ENCODE data around the gene TMEM232. TPM values are rescaled to one million over a fixed set of nuclear protein-coding genes. Genes with fewer than 3 reads are reported as not detected.

TMEM232 gene
- total RNA-seq, 1 experiment from 2014 or later = 1.6 TPM

DNA sequence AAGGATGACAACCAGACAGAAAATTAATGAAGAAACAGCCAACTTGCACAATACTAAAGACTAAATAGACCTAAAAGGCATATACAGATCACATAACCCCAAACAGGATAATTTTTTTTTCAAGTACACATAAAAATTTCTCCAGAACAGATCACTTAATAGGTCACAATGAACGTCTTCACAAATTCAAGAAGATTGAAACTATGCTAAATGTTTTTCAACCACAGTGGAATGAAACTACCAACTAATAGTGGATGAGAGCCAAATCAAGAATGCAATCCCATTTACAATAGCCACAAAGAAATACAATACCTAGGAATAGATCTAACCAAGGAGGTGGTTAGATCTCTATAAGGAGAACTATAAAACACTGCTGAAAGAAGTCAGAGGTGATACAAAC, 145.8 kb downstream of the TMEM232 start:
- Histone ChIP-seq H4K91ac (ENCODE audit: insufficient read length, low read depth, low read length) (no peak overlapping the region), H2AK5ac (ENCODE audit: insufficient read length, low read length) (no peak overlapping the region), H2BK15ac (ENCODE audit: low read depth, low read length) (no peak overlapping the region), H3K27me3 (ENCODE audit: insufficient read depth, low read length) (no peaks in the 10 kb centered on the region), H3K4ac (ENCODE audit: low read depth, low read length) (no peak overlapping the region), H3K23me2 (ENCODE audit: insufficient read length, low read depth, low read length, poor library complexity, severe bottlenecking) (no peaks in the 10 kb centered on the region), H4K20me1 (ENCODE audit: control insufficient read depth, insufficient read depth, insufficient read length) (no peaks in the 10 kb centered on the region), H2AFZ (ENCODE audit: low read length) (no peak overlapping the region), H3K23ac (ENCODE audit: insufficient read length, low read depth, low read length) (no peak overlapping the region), H2BK5ac (ENCODE audit: insufficient read length, low read length) (no peak overlapping the region), H3K56ac (ENCODE audit: insufficient read length, low read depth, low read length) (no peak overlapping the region), H4K8ac (replicated peaks; ENCODE audit: insufficient read length, low read depth, low read length) (no peak overlapping the region), H3K9me3 (ENCODE audit: control insufficient read depth, low read depth, low read length) (no peaks in the 10 kb centered on the region), H3K4me2 (ENCODE audit: insufficient read depth, insufficient read length, low read length) (no peak overlapping the region), H3K79me1 (ENCODE audit: insufficient read depth, low read depth, low read length, poor library complexity, severe bottlenecking) (no peaks in the 10 kb centered on the region), H2BK20ac (ENCODE audit: low read depth, low read length, poor library complexity, severe bottlenecking) (no peak overlapping the region), H2BK120ac (ENCODE audit: low read depth, low read length, poor library complexity, severe bottlenecking) (no peak overlapping the region), H3K27ac (ENCODE audit: insufficient read length, low read depth, low read length) (no peak overlapping the region), H3K18ac (ENCODE audit: insufficient read length, low read depth, low read length) (no peak overlapping the region), H4K5ac (ENCODE audit: insufficient read length, low read depth, low read length) (no peak overlapping the region), H3K4me1 (ENCODE audit: insufficient read depth, low read length) (no peaks in the 10 kb centered on the region; the same call in 1 of the 2 replicates), H3K14ac (ENCODE audit: insufficient read depth, low read length) (no peak overlapping the region), H3K79me2 (ENCODE audit: insufficient read depth, low read length) (no peaks in the 10 kb centered on the region), H3T11ph (ENCODE audit: low read length) (no peak overlapping the region), H3K9ac (ENCODE audit: extremely low read depth, insufficient read length, low read length) (no peak overlapping the region), H2BK12ac (ENCODE audit: insufficient read length, low read depth, low read length) (no peak overlapping the region)
- H3K36me3 Mint-ChIP-seq (ENCODE audit: insufficient read depth in 1 of 3, low read depth in 3 of 3) = peaks cover 0 to 5% (median 0%) of the 10 kb centered on the region in 3 experiments; a peak in 1 of 7 replicates
- H3K4me3 Mint-ChIP-seq = no peak overlapping the region
- peaks cover 5 to 6% of the 10 kb centered on the region in 2 experiments for H3K4me1 Mint-ChIP-seq
- no peaks in the 10 kb centered on the region; the same call in 1 of the 2 replicates for H3K27me3 Mint-ChIP-seq (ENCODE audit: low read depth)
- no peak for TF ChIP-seq CTCF (conservative IDR thresholded peaks at IDR 0.05)
- no peaks in the 10 kb centered on the region for H3K9me3 Mint-ChIP-seq
- WGBS (ENCODE audit: extremely low coverage, insufficient read length, low lambda C conversion rate) = no CpG with 5 or more reads among the region's 1 CpG
- no peak overlapping the region for H3K27ac Mint-ChIP-seq
- no peak for DNase-seq

Measured in H9 (cell line).